H9 (cell line): ENCODE measurements around the gene OGDH. TPM values are rescaled to one million over a fixed set of nuclear protein-coding genes. Genes with fewer than 3 reads are reported as not detected.

Experiments
- DNase-seq: peaks from one replicate; pipeline ENCODE4 v3.0.0-alpha.2; 2017
- H2AFZ ChIP-seq: one replicate; pipeline ENCODE4 v1.6.1; 2013; ENCODE audit warnings: mild to moderate bottlenecking, low read length, control low read depth, moderate library complexity
- H2AK5ac ChIP-seq: 2 replicates; pipeline ENCODE4 v1.6.1; 2013; ENCODE audit warnings: low read length, control low read depth, mixed read lengths; ENCODE audit not compliant: insufficient read length
- H2BK120ac ChIP-seq: one replicate; pipeline ENCODE4 v1.6.1; 2013; ENCODE audit warnings: low read depth, mild to moderate bottlenecking, low read length, control low read depth, inconsistent platforms; ENCODE audit not compliant: poor library complexity, severe bottlenecking
- H2BK12ac ChIP-seq: 2 replicates; pipeline ENCODE4 v1.6.1; 2013; ENCODE audit warnings: low read length, control low read depth, mixed read lengths, low read depth; ENCODE audit not compliant: insufficient read length
- H2BK15ac ChIP-seq: 2 replicates; pipeline ENCODE4 v1.6.1; 2013; ENCODE audit warnings: low read depth, low read length, control low read depth
- H2BK20ac ChIP-seq: one replicate; pipeline ENCODE4 v1.6.1; 2013; ENCODE audit warnings: low read depth, mild to moderate bottlenecking, low read length, control low read depth, inconsistent platforms; ENCODE audit not compliant: poor library complexity, severe bottlenecking
- H2BK5ac ChIP-seq: 2 replicates; pipeline ENCODE4 v1.6.1; 2013; ENCODE audit warnings: low read length, control low read depth, mixed read lengths; ENCODE audit not compliant: insufficient read length
- H3K14ac ChIP-seq: 2 replicates; pipeline ENCODE4 v1.6.1; 2013; ENCODE audit warnings: low read length, control low read depth; ENCODE audit not compliant: insufficient read depth
- H3K18ac ChIP-seq: 2 replicates; pipeline ENCODE4 v1.6.1; 2013; ENCODE audit warnings: low read depth, mild to moderate bottlenecking, mixed read lengths, low read length, control low read depth; ENCODE audit not compliant: insufficient read length
- H3K23ac ChIP-seq: 2 replicates; pipeline ENCODE4 v1.6.1; 2013; ENCODE audit warnings: low read length, control low read depth, mixed read lengths, low read depth; ENCODE audit not compliant: insufficient read length
- H3K23me2 ChIP-seq: 2 replicates; pipeline ENCODE4 v1.6.1; 2013; ENCODE audit warnings: low read depth, mild to moderate bottlenecking, mixed read lengths, low read length, control low read depth; ENCODE audit not compliant: insufficient read length, poor library complexity, severe bottlenecking
- H3K27ac ChIP-seq: 2 replicates; pipeline ENCODE4 v1.5.1; 2013; ENCODE audit warnings: low read length, control low read depth, mixed read lengths, low read depth; ENCODE audit not compliant: insufficient read length
- H3K27me3 ChIP-seq: 2 replicates; pipeline ENCODE4 v1.6.1; 2013; ENCODE audit warnings: low read length, control low read depth, inconsistent platforms; ENCODE audit not compliant: insufficient read depth
- H3K4ac ChIP-seq: 2 replicates; pipeline ENCODE4 v1.6.1; 2013; ENCODE audit warnings: low read depth, mild to moderate bottlenecking, control low read depth, inconsistent platforms, low read length, moderate library complexity
- H3K4me1 ChIP-seq: 2 replicates; pipeline ENCODE4 v1.6.1; 2013; ENCODE audit warnings: low read length, control low read depth, inconsistent platforms; ENCODE audit not compliant: insufficient read depth
- H3K4me2 ChIP-seq: 2 replicates; pipeline ENCODE4 v1.6.1; 2013; ENCODE audit warnings: low read length, control low read depth, mixed read lengths; ENCODE audit not compliant: insufficient read length, insufficient read depth
- H3K56ac ChIP-seq: 2 replicates; pipeline ENCODE4 v1.6.1; 2013; ENCODE audit warnings: low read depth, mild to moderate bottlenecking, mixed read lengths, low read length, control low read depth; ENCODE audit not compliant: insufficient read length
- H3K79me1 ChIP-seq: 2 replicates; pipeline ENCODE4 v1.6.1; 2013; ENCODE audit warnings: low read depth, mild to moderate bottlenecking, moderate library complexity, low read length, control low read depth, inconsistent platforms; ENCODE audit not compliant: insufficient read depth, poor library complexity, severe bottlenecking
- H3K79me2 ChIP-seq: 2 replicates; pipeline ENCODE4 v1.6.1; 2013; ENCODE audit warnings: low read length, control low read depth, inconsistent platforms; ENCODE audit not compliant: insufficient read depth
- H3K9ac ChIP-seq: 2 replicates; pipeline ENCODE4 v1.6.1; 2013; ENCODE audit warnings: low read length, control low read depth, mixed read lengths; ENCODE audit not compliant: insufficient read length; ENCODE audit errors: extremely low read depth
- H3K9me3 ChIP-seq: one replicate; pipeline ENCODE4 v1.6.1; 2013; ENCODE audit warnings: low read depth, low read length, inconsistent platforms; ENCODE audit not compliant: control insufficient read depth
- H3T11ph ChIP-seq: one replicate; pipeline ENCODE4 v1.6.1; 2013; ENCODE audit warnings: mild to moderate bottlenecking, low read length, control low read depth, inconsistent platforms
- H4K20me1 ChIP-seq: one replicate; pipeline ENCODE4 v1.6.1; 2013; ENCODE audit not compliant: control insufficient read depth, insufficient read length, insufficient read depth
- H4K5ac ChIP-seq: 2 replicates; pipeline ENCODE4 v1.6.1; 2013; ENCODE audit warnings: low read depth, mild to moderate bottlenecking, mixed read lengths, low read length, control low read depth; ENCODE audit not compliant: insufficient read length
- H4K8ac ChIP-seq: replicated peaks from 2 replicates; pipeline ENCODE4 v1.6.1; 2013; ENCODE audit warnings: low read length, control low read depth, mixed read lengths, low read depth; ENCODE audit not compliant: insufficient read length
- H4K91ac ChIP-seq: 2 replicates; pipeline ENCODE4 v1.6.1; 2013; ENCODE audit warnings: low read depth, mild to moderate bottlenecking, moderate library complexity, mixed read lengths, low read length, control low read depth; ENCODE audit not compliant: insufficient read length
- H3K27ac Mint-ChIP-seq, 3 experiments: 2 replicates in 2 of 3; 3 replicates in 1 of 3; pipeline ENCODE4 v1.8.0; 2020 to 2021; ENCODE audit warnings: mixed read lengths in 3 of 3, mild to moderate bottlenecking in 1 of 3, moderate library complexity in 1 of 3
- H3K27me3 Mint-ChIP-seq: 2 replicates; pipeline ENCODE4 v1.8.0; 2021; ENCODE audit warnings: low read depth, mild to moderate bottlenecking, moderate library complexity, mixed read lengths
- H3K36me3 Mint-ChIP-seq, 3 experiments: 2 replicates in 2 of 3; 3 replicates in 1 of 3; pipeline ENCODE4 v1.8.0; 2020 to 2021; ENCODE audit warnings: low read depth in 3 of 3, mixed read lengths in 3 of 3; ENCODE audit not compliant: insufficient read depth in 1 of 3
- H3K4me1 Mint-ChIP-seq, 2 experiments: 2 replicates each; pipeline ENCODE4 v1.8.0; 2020; ENCODE audit warnings: mixed read lengths in 2 of 2
- H3K4me3 Mint-ChIP-seq, 2 experiments: 2 replicates in 1 of 2; 3 replicates in 1 of 2; pipeline ENCODE4 v1.8.0; 2020 to 2021; ENCODE audit warnings: mild to moderate bottlenecking in 2 of 2, mixed read lengths in 2 of 2, moderate library complexity in 1 of 2
- H3K9me3 Mint-ChIP-seq, 2 experiments: 2 replicates in 1 of 2; 3 replicates in 1 of 2; pipeline ENCODE4 v1.8.0; 2020; ENCODE audit warnings: mild to moderate bottlenecking in 2 of 2, mixed read lengths in 2 of 2, moderate library complexity in 1 of 2
- WGBS: extraction: QIAGEN DNeasy Blood & Tissue Kit; methylation state at CpG from one replicate; pipeline ENCODE4 v1.1.7; 2013; ENCODE audit warnings: missing lambda C conversion rate, low lambda C conversion rate, mixed read lengths; ENCODE audit not compliant: insufficient read length; ENCODE audit errors: extremely low coverage; 5-methylcytosine and 5-hydroxymethylcytosine counted together
- total RNA-seq: library from RNA; stranded (reverse); gene quantifications from 2 replicates; pipeline ENCODE4 v1.2.1, GENCODE V29; 2021
- TF ChIP-seq, protein P1 (sequence below): fragments of 200-600 bp; sonication (generic); conservative IDR thresholded peaks from 3 replicates; pipeline ENCODE4 v1.8.0; 2021; ENCODE audit warnings: antibody characterized with exemption, mild to moderate bottlenecking

OGDH gene
- total RNA-seq, 1 experiment from 2014 or later: 77.3 TPM

DNA sequence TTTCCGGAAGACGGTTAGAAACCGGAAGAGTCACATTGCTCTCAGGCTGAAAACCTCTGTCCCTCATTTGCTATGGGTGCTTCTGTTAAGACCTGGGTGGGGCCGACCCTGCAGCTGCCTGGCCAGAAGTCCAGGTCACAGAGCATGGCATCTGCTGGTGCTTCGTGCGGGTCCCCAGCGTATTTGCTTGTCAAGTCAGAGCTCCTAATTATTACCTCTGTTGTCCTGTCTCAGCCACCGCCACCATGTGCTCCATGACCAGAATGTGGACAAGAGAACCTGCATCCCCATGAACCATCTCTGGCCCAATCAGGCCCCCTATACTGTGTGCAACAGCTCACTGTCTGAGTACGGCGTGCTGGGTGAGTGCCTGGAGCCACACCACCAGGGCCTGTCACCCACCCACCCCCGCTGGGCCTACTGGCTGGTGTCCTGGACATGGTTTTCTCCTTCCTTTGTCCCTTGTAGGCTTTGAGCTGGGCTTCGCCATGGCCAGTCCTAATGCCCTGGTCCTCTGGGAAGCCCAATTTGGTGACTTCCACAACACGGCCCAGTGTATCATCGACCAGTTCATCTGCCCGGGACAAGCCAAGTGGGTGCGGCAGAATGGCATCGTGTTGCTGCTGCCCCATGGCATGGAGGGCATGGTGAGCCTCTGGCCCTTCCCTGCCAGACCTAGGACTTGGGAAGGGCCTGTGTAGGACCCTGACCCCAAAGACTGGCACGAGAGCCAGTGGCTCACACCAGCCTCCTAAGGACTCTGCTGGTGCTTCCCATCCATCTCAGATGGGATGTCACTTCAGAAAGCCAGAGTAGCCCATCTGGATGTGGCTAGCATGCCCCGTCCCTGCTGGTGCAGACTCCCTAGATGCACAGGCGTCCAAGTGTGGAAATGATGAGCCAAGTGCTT, 91.0 kb downstream of the OGDH start:
- Histone ChIP-seq H3K27ac (no peak overlapping the region), H3K79me2 (no peaks in the 10 kb centered on the region), H3K9ac (no peak overlapping the region), H3K4ac (no peak overlapping the region), H4K91ac (no peak overlapping the region), H3K23ac (no peak overlapping the region), H2AK5ac (no peak overlapping the region), H3K56ac (no peak overlapping the region), H3T11ph (no peak overlapping the region), H3K79me1 (no peaks in the 10 kb centered on the region), H3K23me2 (no peaks in the 10 kb centered on the region), H4K8ac (no peak overlapping the region), H2BK5ac (no peak overlapping the region), H2AFZ (no peak overlapping the region), H2BK20ac (no peak overlapping the region), H3K18ac (no peak overlapping the region), H4K5ac (no peak overlapping the region), H3K4me2 (no peak overlapping the region), H3K27me3 (no peaks in the 10 kb centered on the region), H2BK15ac (no peak overlapping the region), H4K20me1 (no peaks in the 10 kb centered on the region), H3K14ac (no peak overlapping the region), H2BK120ac (no peak overlapping the region), H3K9me3 (no peaks in the 10 kb centered on the region), H3K4me1 (no peaks in the 10 kb centered on the region), H2BK12ac (no peak overlapping the region)
- no peak for DNase-seq
- WGBS: no CpG with 5 or more reads among the region's 20 CpGs
- Mint-ChIP-seq H3K36me3 (peaks cover 58 to 76% (median 75%) of the 10 kb centered on the region in 3 experiments), H3K27me3 (no peaks in the 10 kb centered on the region), H3K4me3 (no peak overlapping the region), H3K27ac (no peak overlapping the region; a peak in 1 of 7 replicates), H3K4me1 (no peaks in the 10 kb centered on the region), H3K9me3 (no peaks in the 10 kb centered on the region; a peak in 1 of 5 replicates)
- TF ChIP-seq, protein P1, sequence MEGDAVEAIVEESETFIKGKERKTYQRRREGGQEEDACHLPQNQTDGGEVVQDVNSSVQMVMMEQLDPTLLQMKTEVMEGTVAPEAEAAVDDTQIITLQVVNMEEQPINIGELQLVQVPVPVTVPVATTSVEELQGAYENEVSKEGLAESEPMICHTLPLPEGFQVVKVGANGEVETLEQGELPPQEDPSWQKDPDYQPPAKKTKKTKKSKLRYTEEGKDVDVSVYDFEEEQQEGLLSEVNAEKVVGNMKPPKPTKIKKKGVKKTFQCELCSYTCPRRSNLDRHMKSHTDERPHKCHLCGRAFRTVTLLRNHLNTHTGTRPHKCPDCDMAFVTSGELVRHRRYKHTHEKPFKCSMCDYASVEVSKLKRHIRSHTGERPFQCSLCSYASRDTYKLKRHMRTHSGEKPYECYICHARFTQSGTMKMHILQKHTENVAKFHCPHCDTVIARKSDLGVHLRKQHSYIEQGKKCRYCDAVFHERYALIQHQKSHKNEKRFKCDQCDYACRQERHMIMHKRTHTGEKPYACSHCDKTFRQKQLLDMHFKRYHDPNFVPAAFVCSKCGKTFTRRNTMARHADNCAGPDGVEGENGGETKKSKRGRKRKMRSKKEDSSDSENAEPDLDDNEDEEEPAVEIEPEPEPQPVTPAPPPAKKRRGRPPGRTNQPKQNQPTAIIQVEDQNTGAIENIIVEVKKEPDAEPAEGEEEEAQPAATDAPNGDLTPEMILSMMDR: no peak
